SK-N-SH (cell line): ENCODE data around the gene XXYLT1. TPM values are rescaled to one million over a fixed set of nuclear protein-coding genes. Genes with fewer than 3 reads are reported as not detected.

ENCODE experiments used
- CTCF ChIA-PET: fragments of 300-600, 350-600 bp; formaldehyde crosslinking; extraction: SDS; loops from one replicate; lab custom pipeline; 2021; lab: Yijun Ruan, JAX
- POLR2A ChIA-PET: fragments of 350-600 bp; sonication (Branson Sonifier 250); formaldehyde crosslinking; extraction: SDS; loops from one replicate; lab custom pipeline; 2020; ENCODE audit warnings: antibody characterized with exemption, inconsistent platforms; lab: Yijun Ruan, JAX
- DNase-seq: peaks from one replicate; pipeline ENCODE4 v3.0.0; 2012
- H2AFZ ChIP-seq: fragments of 200-600 bp; sonication (generic); 2 replicates; pipeline ENCODE4 v1.8.1; 2016; ENCODE audit warnings: antibody characterized with exemption, mild to moderate bottlenecking, low read depth
- H3F3A ChIP-seq: fragments of 200-600 bp; sonication (generic); replicated peaks from 2 replicates; pipeline ENCODE3; 2016; ENCODE audit warnings: antibody characterized with exemption, mild to moderate bottlenecking; ENCODE audit not compliant: insufficient read depth
- H3K27ac ChIP-seq, 2 experiments: fragments of 200-500 bp in 1 of 2; fragments of 200-600 bp in 1 of 2; sonication (Bioruptor generic) in 1 of 2; sonication (generic), shearing (Covaris generic) in 1 of 2; 2 replicates each; pipeline versions ENCODE4 v1.5.1 to v1.6.1; 2014 to 2016; ENCODE audit warnings: low read depth in 2 of 2, inconsistent platforms in 1 of 2, low read length in 1 of 2, mild to moderate bottlenecking in 1 of 2, mixed read lengths in 1 of 2
- H3K27me3 ChIP-seq: fragments of 200-600 bp; sonication (generic), shearing (Covaris generic); 2 replicates; pipeline ENCODE4 v1.6.1; 2016; ENCODE audit warnings: mixed run types; ENCODE audit not compliant: insufficient read depth
- H3K36me3 ChIP-seq, 2 experiments: fragments of 200-500 bp in 1 of 2; fragments of 200-600 bp in 1 of 2; sonication (Bioruptor generic) in 1 of 2; sonication (generic) in 1 of 2; replicated peaks in 1 of 2; 2 replicates each; pipeline versions ENCODE3 to v1.5.1; 2014 to 2016; ENCODE audit warnings: low read length in 1 of 2, mild to moderate bottlenecking in 1 of 2; ENCODE audit not compliant: insufficient read depth in 2 of 2, control insufficient read depth in 1 of 2
- H3K4me1 ChIP-seq, 2 experiments: fragments of 200-500 bp in 1 of 2; fragments of 200-600 bp in 1 of 2; sonication (Bioruptor generic) in 1 of 2; sonication (generic), shearing (Covaris generic) in 1 of 2; 2 replicates each; pipeline versions ENCODE4 v1.5.1 to v1.6.1; 2014 to 2016; ENCODE audit warnings: low read depth in 1 of 2, low read length in 1 of 2, mixed run types in 1 of 2; ENCODE audit not compliant: insufficient read depth in 2 of 2, control insufficient read depth in 1 of 2
- H3K4me2 ChIP-seq: fragments of 200-600 bp; sonication (generic), shearing (Covaris generic); 2 replicates; pipeline ENCODE4 v1.6.1; 2017; ENCODE audit warnings: mixed run types
- H3K4me3 ChIP-seq, 2 experiments: fragments of 200-500 bp in 1 of 2; fragments of 200-600 bp in 1 of 2; sonication (Bioruptor generic) in 1 of 2; sonication (generic), shearing (Covaris generic) in 1 of 2; 2 replicates each; pipeline versions ENCODE4 v1.5.1 to v1.8.1; 2014 to 2016; ENCODE audit warnings: low read depth in 2 of 2, inconsistent platforms in 1 of 2, low read length in 1 of 2, mild to moderate bottlenecking in 1 of 2, mixed read lengths in 1 of 2, moderate library complexity in 1 of 2
- H3K79me2 ChIP-seq: fragments of 200-600 bp; sonication (generic); 2 replicates; pipeline ENCODE4 v1.8.1; 2017; ENCODE audit warnings: mild to moderate bottlenecking; ENCODE audit not compliant: insufficient read depth
- H3K9ac ChIP-seq: fragments of 200-600 bp; sonication (generic); 2 replicates; pipeline ENCODE4 v1.6.1; 2017; ENCODE audit warnings: mixed run types
- H3K9me2 ChIP-seq: fragments of 200-600 bp; sonication (generic); 2 replicates; pipeline ENCODE4 v1.6.1; 2017; ENCODE audit warnings: mixed run types
- H3K9me3 ChIP-seq: fragments of 200-600 bp; sonication (generic); 2 replicates; pipeline ENCODE4 v1.6.1; 2017; ENCODE audit warnings: mixed run types, mild to moderate bottlenecking, moderate library complexity
- H4K20me1 ChIP-seq: fragments of 200-600 bp; sonication (generic); 2 replicates; pipeline ENCODE4 v1.6.1; 2017; ENCODE audit warnings: mild to moderate bottlenecking, mixed run types; ENCODE audit not compliant: insufficient read depth
- CHD2 ChIP-seq: fragments of 150-350 bp; IDR thresholded peaks from 2 replicates; pipeline ENCODE4 v1.6.1; 2018; ENCODE audit warnings: low read length; ENCODE audit not compliant: partially characterized antibody
- EP300 ChIP-seq, 2 experiments: IDR thresholded peaks; 2 replicates each; pipeline versions ENCODE4 v1.4.0 to v1.6.1; 2012; ENCODE audit warnings: borderline replicate concordance in 1 of 2, low read depth in 1 of 2, low read length in 1 of 2
- EZH2phosphoT487 ChIP-seq: fragments of 200-600 bp; sonication (generic); IDR thresholded peaks from 2 replicates; pipeline ENCODE4 v1.6.1; 2017; ENCODE audit warnings: low read depth, mixed run types, mild to moderate bottlenecking, antibody characterized with exemption, moderate library complexity, borderline replicate concordance
- FOSL2 ChIP-seq: IDR thresholded peaks from 2 replicates; pipeline ENCODE4 v1.4.0; 2012; ENCODE audit warnings: low read depth, mild to moderate bottlenecking, moderate library complexity, borderline replicate concordance
- GATA2 ChIP-seq: sonication (generic); formaldehyde crosslinking; IDR thresholded peaks from 2 replicates; pipeline ENCODE4 v1.5.0; 2020; ENCODE audit warnings: mild to moderate bottlenecking, missing genetic modification reagents
- MAX ChIP-seq: IDR thresholded peaks from 2 replicates; pipeline ENCODE4 v1.4.0; 2012; ENCODE audit warnings: low read depth
- NFIC ChIP-seq: IDR thresholded peaks from 2 replicates; pipeline ENCODE4 v1.4.0; 2012; ENCODE audit warnings: borderline replicate concordance
- NRF1 ChIP-seq: IDR thresholded peaks from 2 replicates; pipeline ENCODE4 v1.6.1; 2012; ENCODE audit warnings: low read depth, mild to moderate bottlenecking, low read length
- REST ChIP-seq: IDR thresholded peaks from 2 replicates; pipeline ENCODE4 v1.6.1; 2012; ENCODE audit warnings: mild to moderate bottlenecking, low read depth, low read length, moderate library complexity
- RFX5 ChIP-seq: IDR thresholded peaks from 2 replicates; pipeline ENCODE4 v1.6.1; 2012; ENCODE audit warnings: mild to moderate bottlenecking, improper control_type of control experiment, low read length
- SMC3 ChIP-seq: IDR thresholded peaks from 2 replicates; pipeline ENCODE4 v1.6.1; 2012; ENCODE audit warnings: low read depth, low read length, improper control_type of control experiment
- TCF12 ChIP-seq: IDR thresholded peaks from 2 replicates; pipeline ENCODE4 v1.4.0; 2012
- TEAD4 ChIP-seq: IDR thresholded peaks from 2 replicates; pipeline ENCODE4 v1.4.0; 2012; ENCODE audit warnings: mild to moderate bottlenecking, borderline replicate concordance; ENCODE audit not compliant: insufficient read depth
- USF1 ChIP-seq: IDR thresholded peaks from 2 replicates; pipeline ENCODE4 v1.4.0; 2012; ENCODE audit warnings: low read depth, borderline replicate concordance
- YY1 ChIP-seq: IDR thresholded peaks from 2 replicates; pipeline ENCODE4 v1.4.0; 2012; ENCODE audit warnings: low read depth, mild to moderate bottlenecking
- ZBTB33 ChIP-seq: IDR thresholded peaks from 2 replicates; pipeline ENCODE4 v1.4.0; 2012; ENCODE audit warnings: low read depth, borderline replicate concordance
- WGBS: methylation state at CpG from one replicate; pipeline ENCODE4 v1.1.6; 2017; ENCODE audit warnings: low lambda C conversion rate; 5-methylcytosine and 5-hydroxymethylcytosine counted together
- polyA plus RNA-seq, 3 experiments: library from polyadenylated mRNA; depleted of rRNA; stranded (reverse); fragments of >200 nt; gene quantifications; 2 replicates each; pipeline ENCODE4 v1.2.3, GENCODE V29; 2012

Gene XXYLT1
- polyA plus RNA-seq, 1 of the 3 experiments (the other 2 are of a cell fraction), result 22.6 TPM

GRCh38 chr3:195105841-195106417 lies 165.0 kb downstream of the XXYLT1 start (continued):
- TF ChIP-seq EZH2phosphoT487 (no peak), GATA2 (CRISPR knock-in tag) (no peak), EP300 (IDR thresholded peaks at IDR 0.05; ENCODE audit: borderline replicate concordance in 1 of 2, low read depth in 1 of 2, low read length in 1 of 2) (no peak), USF1 (no peak), CHD2 (no peak), MAX (no peak)
- TF ChIP-seq, all 33 proteins: peak for 0

GRCh38 chr3:195105389-195105788 lies 165.6 kb downstream of the XXYLT1 start:
- Histone ChIP-seq H3K9ac (no peak overlapping the region), H3K9me2 (no peaks in the 10 kb centered on the region), H3F3A (peaks cover 25% of the 10 kb centered on the region), H3K9me3 (no peaks in the 10 kb centered on the region), H3K4me3 (no peak overlapping the region), H3K4me1 (peaks cover 19 to 28% of the 10 kb centered on the region in 2 experiments), H4K20me1 (no peaks in the 10 kb centered on the region), H3K27me3 (no peaks in the 10 kb centered on the region), H2AFZ (no peak overlapping the region), H3K79me2 (no peaks in the 10 kb centered on the region), H3K27ac (no peak overlapping the region), H3K4me2 (no peak overlapping the region), H3K36me3 (peaks cover 0 to 3% of the 10 kb centered on the region in 2 experiments)
- no peak for TF ChIP-seq FOSL2
- no peak for TF ChIP-seq REST
- no peak for TF ChIP-seq NFIC
- TF ChIP-seq SMC3, result no peak
- TF ChIP-seq TCF12, result no peak
- TF ChIP-seq ZBTB33, result no peak
- no peak for TF ChIP-seq RFX5
- no peak for TF ChIP-seq TEAD4
- no peak for TF ChIP-seq NRF1
- no peak for TF ChIP-seq YY1
- CTCF ChIA-PET, result interaction anchor here (0.8 to 6.4 kb wide), 12 partner anchors 10 to 433 kb away, joined by 3 to 96 read pairs (median 8); partner anchors contain the start of gene LSG1
- POLR2A ChIA-PET, result interaction anchor here (1.0 kb wide), 1 partner anchor 423 kb away, joined by 3 read pairs; no protein-coding TSS in a partner anchor
- no peak for DNase-seq
- WGBS, result 85% methylated on average over 10 of the region's 13 CpGs
